Measurements from ENCODE around the gene ZNF536. TPM values are rescaled to one million over a fixed set of nuclear protein-coding genes. Genes with fewer than 3 reads are reported as not detected.

ZNF536 gene
- total and polyA plus RNA-seq, 9 of the 15 experiments (the other 6 are each of a cell fraction or from before 2014, with no cell fraction given) = not detected

GRCh38 chr19:30593975-30594745 is 222.0 kb downstream of the ZNF536 start:
- FAIRE-seq = no peak
- no peak overlapping the region for H2AFZ ChIP-seq (ENCODE audit: low read depth, low read length)
- H3K9ac ChIP-seq (ENCODE audit: insufficient read depth in 1 of 2, low read depth in 2 of 2, low read length in 2 of 2) = no peak overlapping the region
- no peaks in the 10 kb centered on the region for H3K9me3 ChIP-seq (replicated peaks; ENCODE audit: control insufficient read depth, insufficient read depth, low read depth, low read length)
- H3K4me2 ChIP-seq (ENCODE audit: insufficient read depth, low read length) = no peak overlapping the region
- 3% methylated on average over 11 of the region's 11 CpGs for WGBS (ENCODE audit: insufficient coverage, low coverage, missing lambda C conversion rate)
- no peaks in the 10 kb centered on the region for H4K20me1 ChIP-seq (replicated peaks; ENCODE audit: control insufficient read depth, insufficient read depth, low read length)
- TF ChIP-seq GMEB1 (CRISPR knock-in tag; IDR thresholded peaks at IDR 0.05) = no peak
- TF ChIP-seq SP1 (CRISPR knock-in tag; IDR thresholded peaks at IDR 0.05) = no peak
- no peak for TF ChIP-seq ZNF444 (CRISPR knock-in tag; IDR thresholded peaks at IDR 0.05)
- no peak for TF ChIP-seq ATF7 (IDR thresholded peaks at IDR 0.05)
- TF ChIP-seq SAFB (IDR thresholded peaks at IDR 0.05; ENCODE audit: borderline replicate concordance, low read depth, low read length) = no peak
- no peak for TF ChIP-seq ARNT (IDR thresholded peaks at IDR 0.05)
- H3K79me2 ChIP-seq (ENCODE audit: control insufficient read depth, insufficient read depth, low read length) = no peaks in the 10 kb centered on the region
- peaks cover 0 to 6% of the 10 kb centered on the region in 2 experiments; a peak in 1 of 5 replicates for H3K27me3 ChIP-seq (ENCODE audit: control insufficient read depth in 2 of 2, insufficient read depth in 2 of 2, low read length in 2 of 2)
- POLR2A ChIA-PET = no interaction called here
- CTCF ChIA-PET (ENCODE audit: low intra/inter-chr PET ratio) = no interaction called here
- DNase-seq (ENCODE audit: extremely low read depth in 1 of 4, low spot score in 3 of 4) = no peak
- no peak overlapping the region for H3K27ac ChIP-seq (ENCODE audit: extremely low read depth, low read depth, low read length)
- ATAC-seq = no peak
- in situ Hi-C loops (cut with MboI) = no loop called here
- no peaks in the 10 kb centered on the region for H3K36me3 ChIP-seq (ENCODE audit: control insufficient read depth, insufficient read depth, low read length)
- no peak overlapping the region for H3K4me3 ChIP-seq
- no peaks in the 10 kb centered on the region for H3K4me1 ChIP-seq (replicated peaks in 1 of 2; ENCODE audit: control insufficient read depth in 2 of 2, insufficient read depth in 2 of 2, low read length in 2 of 2)
- H3K9me1 ChIP-seq (ENCODE audit: control insufficient read depth, insufficient read depth, low read length) = no peaks in the 10 kb centered on the region
- BruUV-seq (replicated peaks) = no TSS peak
- intact Hi-C loops (cut with micrococcal nuclease) = no loop called here
